ENCODE data around the gene RASA3. TPM values are rescaled to one million over a fixed set of nuclear protein-coding genes. Genes with fewer than 3 reads are reported as not detected.

Gene RASA3
- total RNA-seq, 1 experiment from 2014 or later, result 0.26 TPM

- Mint-ChIP-seq H3K36me3 (ENCODE audit: insufficient read depth, unreplicated experiment) (peaks cover 5% of the 10 kb centered on the region), H3K27me3 (ENCODE audit: unreplicated experiment) (no peaks in the 10 kb centered on the region), H3K4me1 (ENCODE audit: low read depth, unreplicated experiment) (no peaks in the 10 kb centered on the region), H3K27ac (ENCODE audit: unreplicated experiment) (no peak overlapping the region), H3K9me3 (ENCODE audit: low read depth, unreplicated experiment) (peaks cover 8% of the 10 kb centered on the region), H3K4me3 (ENCODE audit: low read depth, unreplicated experiment) (no peak overlapping the region)
- intact Hi-C loops (cut with micrococcal nuclease; ENCODE audit: unreplicated experiment), result no loop called here
- TF ChIP-seq CTCF (IDR thresholded peaks at IDR 0.05; ENCODE audit: unreplicated experiment), result no peak
- no peak for DNase-seq
- CTCF ChIA-PET, result no interaction called here
- no TSS peak for BruUV-seq (replicated peaks)
These were observed 173.2 kb downstream of the RASA3 start for GRCh38 chr13:113959198-113959597.

GRCh38 chr13:113958373-113958772 lies 174.1 kb downstream of the RASA3 start:
- Mint-ChIP-seq H3K27ac (ENCODE audit: unreplicated experiment) (no peak overlapping the region), H3K4me1 (ENCODE audit: low read depth, unreplicated experiment) (no peaks in the 10 kb centered on the region), H3K9me3 (ENCODE audit: low read depth, unreplicated experiment) (peaks cover 8% of the 10 kb centered on the region), H3K4me3 (ENCODE audit: low read depth, unreplicated experiment) (no peak overlapping the region), H3K36me3 (ENCODE audit: insufficient read depth, unreplicated experiment) (peaks cover 5% of the 10 kb centered on the region), H3K27me3 (ENCODE audit: unreplicated experiment) (no peaks in the 10 kb centered on the region)
- no peak for TF ChIP-seq CTCF (IDR thresholded peaks at IDR 0.05; ENCODE audit: unreplicated experiment)
- no TSS peak for BruUV-seq (replicated peaks)
- CTCF ChIA-PET, result no interaction called here
- no peak for DNase-seq
- intact Hi-C loops (cut with micrococcal nuclease; ENCODE audit: unreplicated experiment), result no loop called here

GRCh38 chr13:113956571-113956970 lies 175.9 kb downstream of the RASA3 start:
- Mint-ChIP-seq H3K9me3 (ENCODE audit: low read depth, unreplicated experiment) (peaks cover 6% of the 10 kb centered on the region), H3K36me3 (ENCODE audit: insufficient read depth, unreplicated experiment) (peaks cover 5% of the 10 kb centered on the region)
- BruUV-seq (replicated peaks), result no TSS peak

GRCh38 chr13:113955691-113956090 lies 176.7 kb downstream of the RASA3 start:
- Mint-ChIP-seq H3K9me3 (ENCODE audit: low read depth, unreplicated experiment) (peaks cover 5% of the 10 kb centered on the region), H3K27me3 (ENCODE audit: unreplicated experiment) (no peaks in the 10 kb centered on the region), H3K4me3 (ENCODE audit: low read depth, unreplicated experiment) (no peak overlapping the region), H3K4me1 (ENCODE audit: low read depth, unreplicated experiment) (no peaks in the 10 kb centered on the region), H3K27ac (ENCODE audit: unreplicated experiment) (no peak overlapping the region), H3K36me3 (ENCODE audit: insufficient read depth, unreplicated experiment) (peaks cover 5% of the 10 kb centered on the region)
- intact Hi-C loops (cut with micrococcal nuclease; ENCODE audit: unreplicated experiment), result no loop called here
- BruUV-seq (replicated peaks), result no TSS peak
- no peak for DNase-seq
- TF ChIP-seq CTCF (IDR thresholded peaks at IDR 0.05; ENCODE audit: unreplicated experiment), result no peak
- CTCF ChIA-PET, result no interaction called here

More at GRCh38 chr13:113956571-113956970, 175.9 kb downstream of the RASA3 start:
- Mint-ChIP-seq H3K27ac (ENCODE audit: unreplicated experiment) (no peak overlapping the region), H3K27me3 (ENCODE audit: unreplicated experiment) (no peaks in the 10 kb centered on the region), H3K4me1 (ENCODE audit: low read depth, unreplicated experiment) (no peaks in the 10 kb centered on the region), H3K4me3 (ENCODE audit: low read depth, unreplicated experiment) (no peak overlapping the region)
- CTCF ChIA-PET, result no interaction called here
- intact Hi-C loops (cut with micrococcal nuclease; ENCODE audit: unreplicated experiment), result no loop called here
- DNase-seq, result no peak
- TF ChIP-seq CTCF (IDR thresholded peaks at IDR 0.05; ENCODE audit: unreplicated experiment), result no peak
